ENCODE results near the gene RND2.
"Not testable (repeated sequence)": the region's sequence is repeated elsewhere in the genome, so short reads cannot be mapped to it uniquely, and the experiment has no call there.

RND2 gene

GRCh38 chr17:43024407-43025289, at the start of gene RND2:
Gene RND2 (plus strand): TSS chr17:43025231. CDS start chr17:43025348, 117 bp downstream.
- ATAC-seq: peak; percentile 62

GRCh38 chr17:42975265-42975664, 49.8 kb upstream of the RND2 start:
- ATAC-seq: no peak

GRCh38 chr17:42975701-42976100, 49.3 kb upstream of the RND2 start:
- not testable (repeated sequence) for ATAC-seq

GRCh38 chr17:42979511-42980273, 45.3 kb upstream of the RND2 start, which contains the start of gene PTGES3L:
Gene PTGES3L (minus strand): TSS chr17:42980080. CDS start chr17:42980053, 27 bp downstream.
- peak; percentile 46 to 50 for ATAC-seq

GRCh38 chr17:42980274-42980765, 44.7 kb upstream of the RND2 start, which contains the start of gene RUNDC1:
Gene RUNDC1 (plus strand): TSS chr17:42980565. CDS start chr17:42980577, 12 bp downstream.
- peak; percentile 81 to 82 for ATAC-seq

- ATAC-seq: peak; percentile 84 to 86
Measured at GRCh38 chr17:42980766-42981397, 44.1 kb upstream of the RND2 start.

- ATAC-seq: no peak
Measured at GRCh38 chr17:42982266-42982665, 42.8 kb upstream of the RND2 start.

- no peak for ATAC-seq
Measured at GRCh38 chr17:42985225-42985624, 39.8 kb upstream of the RND2 start.

GRCh38 chr17:42989141-42989540, 35.9 kb upstream of the RND2 start:
- no peak for ATAC-seq

GRCh38 chr17:42989726-42990652, 35.0 kb upstream of the RND2 start:
- ATAC-seq: no peak

- ATAC-seq: no peak
Measured at GRCh38 chr17:42991471-42991870, 33.6 kb upstream of the RND2 start.

- ATAC-seq: no peak
Measured at GRCh38 chr17:42992872-42993271, 32.2 kb upstream of the RND2 start.

- ATAC-seq: not testable (repeated sequence)
Measured at GRCh38 chr17:42993913-42994312, 31.1 kb upstream of the RND2 start.

GRCh38 chr17:42997390-42997983, 27.5 kb upstream of the RND2 start:
- no peak for ATAC-seq

GRCh38 chr17:42997984-42998938, 26.8 kb upstream of the RND2 start, which contains the start of gene RPL27:
Gene RPL27 (plus strand): TSS chr17:42998419. CDS start chr17:42998751, 332 bp downstream.
- peak; percentile 96 to 97 for ATAC-seq

GRCh38 chr17:42999003-42999525, 26.0 kb upstream of the RND2 start:
- ATAC-seq: no peak

GRCh38 chr17:43000894-43001293, 24.1 kb upstream of the RND2 start:
- ATAC-seq: not testable (repeated sequence)

GRCh38 chr17:43003542-43004172, 21.4 kb upstream of the RND2 start:
- no peak for ATAC-seq
